OCI-LY3 (cell line): ENCODE measurements around the gene DMWD.

Source experiments
- H2AFZ ChIP-seq: fragments of 200-600, 300-600 bp; shearing (Covaris generic); 2 replicates; pipeline ENCODE4 v1.6.0; 2014; ENCODE audit warnings: antibody characterized with exemption, low read depth, low read length
- H3K27ac ChIP-seq: fragments of 200-600, 300-600 bp; sonication (generic); 2 replicates; pipeline ENCODE4 v1.5.1; 2014; ENCODE audit warnings: mild to moderate bottlenecking, low read length, moderate library complexity, mixed read lengths
- H3K27me3 ChIP-seq: fragments of 200-600, 300-600 bp; sonication (generic); 2 replicates; pipeline ENCODE4 v1.6.1; 2014; ENCODE audit warnings: low read depth, low read length, mixed read lengths
- H3K36me3 ChIP-seq: fragments of 200-600, 300-600 bp; sonication (generic); replicated peaks from 2 replicates; pipeline ENCODE3; 2014; ENCODE audit warnings: low read depth, low read length, mixed read lengths
- H3K4me1 ChIP-seq: fragments of 300-600, 200-600 bp; sonication (generic); 2 replicates; pipeline ENCODE4 v1.6.1; 2014; ENCODE audit warnings: low read length, mixed read lengths
- H3K4me2 ChIP-seq: fragments of 200-600, 300-600 bp; sonication (generic); 2 replicates; pipeline ENCODE4 v1.6.1; 2014; ENCODE audit warnings: low read length, mixed read lengths
- H3K4me3 ChIP-seq: fragments of 300-600, 200-600 bp; sonication (generic); 2 replicates; pipeline ENCODE4 v1.5.1; 2014; ENCODE audit warnings: antibody characterized with exemption, mild to moderate bottlenecking, low read length, moderate library complexity
- H3K79me2 ChIP-seq: fragments of 300-600, 200-600 bp; shearing (Covaris generic); 2 replicates; pipeline ENCODE4 v1.6.1; 2014; ENCODE audit warnings: mild to moderate bottlenecking, low read length, mixed read lengths
- H3K9ac ChIP-seq: fragments of 300-600, 200-600 bp; shearing (Covaris generic); 2 replicates; pipeline ENCODE4 v1.6.0; 2014; ENCODE audit warnings: mild to moderate bottlenecking, low read length, moderate library complexity
- H3K9me3 ChIP-seq: fragments of 200-600, 300-600 bp; shearing (Covaris generic); 2 replicates; pipeline ENCODE4 v1.6.1; 2014; ENCODE audit warnings: low read length, mixed read lengths; ENCODE audit not compliant: insufficient read depth
- H4K20me1 ChIP-seq: fragments of 200-600, 300-600 bp; sonication (generic); 2 replicates; pipeline ENCODE4 v1.6.1; 2016; ENCODE audit warnings: low read length, mixed read lengths; ENCODE audit not compliant: insufficient read depth
- CTCF ChIP-seq: fragments of 200-600, 300-600 bp; sonication (generic); IDR thresholded peaks from 2 replicates; pipeline ENCODE4 v1.5.1; 2014; ENCODE audit warnings: antibody characterized with exemption, low read length, low read depth
- EZH2phosphoT487 ChIP-seq: fragments of 200-600 bp; shearing (Covaris generic); IDR thresholded peaks from 2 replicates; pipeline ENCODE4 v1.6.1; 2018; ENCODE audit warnings: antibody characterized with exemption, mixed run types, low read depth

DMWD gene

DNA sequence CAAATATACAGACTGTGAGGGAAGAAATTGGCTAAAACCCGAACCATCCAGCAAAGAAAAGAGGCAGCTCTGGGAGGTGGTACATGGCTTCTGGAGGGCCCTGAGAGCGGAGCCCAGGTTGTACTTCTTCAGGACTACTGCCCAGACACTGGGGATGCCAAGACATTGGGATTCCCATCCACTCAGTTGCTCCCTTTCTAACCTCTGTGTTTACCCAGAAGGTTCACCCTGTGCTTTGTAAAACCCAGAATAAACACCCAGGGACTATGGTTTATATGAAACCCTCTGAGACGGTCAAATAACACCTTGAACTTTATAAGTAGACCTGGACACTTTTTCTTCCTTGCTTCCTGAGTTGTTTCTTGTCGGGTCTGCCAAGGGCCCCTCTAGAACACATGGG lies 49.7 kb downstream of the DMWD start:
- TF ChIP-seq CTCF = no peak
- TF ChIP-seq EZH2phosphoT487 = no peak
- H2AFZ ChIP-seq = no peak overlapping the region

GRCh38 chr19:45739498-45740439 lies 52.9 kb downstream of the DMWD start:
- H2AFZ ChIP-seq = no peak overlapping the region
- H3K4me2 ChIP-seq = no peak overlapping the region
- no peaks in the 10 kb centered on the region for H3K4me1 ChIP-seq
- peaks cover 6% of the 10 kb centered on the region; the same call in 1 of the 2 replicates for H3K27me3 ChIP-seq
- no peaks in the 10 kb centered on the region for H3K9me3 ChIP-seq
- no peak overlapping the region for H3K9ac ChIP-seq
- H4K20me1 ChIP-seq = no peaks in the 10 kb centered on the region
- H3K4me3 ChIP-seq = no peak overlapping the region
- no peak overlapping the region for H3K27ac ChIP-seq
- H3K79me2 ChIP-seq = no peaks in the 10 kb centered on the region
- no peaks in the 10 kb centered on the region for H3K36me3 ChIP-seq
- TF ChIP-seq EZH2phosphoT487 (no peak), CTCF (no peak)

More for the DNA sequence above, 49.7 kb downstream of the DMWD start:
- Histone ChIP-seq H3K79me2 (no peaks in the 10 kb centered on the region), H3K9ac (no peak overlapping the region), H3K27me3 (peaks cover 12% of the 10 kb centered on the region), H3K9me3 (no peaks in the 10 kb centered on the region), H4K20me1 (no peaks in the 10 kb centered on the region), H3K27ac (no peak overlapping the region), H3K4me2 (no peak overlapping the region), H3K4me3 (no peak overlapping the region), H3K36me3 (no peaks in the 10 kb centered on the region), H3K4me1 (no peaks in the 10 kb centered on the region)

DNA sequence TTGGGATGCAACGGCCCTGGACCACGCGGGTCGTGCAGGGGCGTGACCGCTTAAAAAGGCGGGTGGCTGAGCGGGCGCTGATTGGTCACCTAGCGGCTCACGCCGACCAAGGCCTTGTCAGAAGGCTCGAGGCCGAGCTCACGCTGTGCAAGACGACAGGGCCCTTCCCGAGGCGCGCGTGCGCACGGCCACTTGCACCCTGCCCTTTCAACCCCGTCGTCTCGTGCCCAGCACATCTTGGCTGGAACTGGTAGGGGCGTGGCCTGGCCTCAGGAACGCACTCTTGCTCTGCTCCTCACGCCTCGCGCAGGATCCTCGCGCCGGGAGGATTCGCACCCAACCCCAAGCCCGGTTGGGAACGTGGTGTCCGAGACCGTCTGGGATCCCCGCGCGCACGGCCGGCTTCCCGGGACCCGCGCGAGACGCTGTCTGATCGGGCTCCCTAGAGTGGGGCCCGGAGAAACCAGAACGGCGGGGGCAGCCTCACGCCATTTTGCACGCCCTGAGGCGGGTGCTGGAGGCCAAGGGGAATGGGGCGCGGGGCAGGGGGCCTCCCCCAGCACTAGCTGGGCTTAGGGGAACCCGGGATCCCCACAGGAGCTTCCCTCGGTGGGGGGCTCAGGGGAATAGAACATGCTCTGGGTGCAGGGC lies 59.4 kb downstream of the DMWD start, which contains the start of gene MEIOSIN:
MEIOSIN (plus strand) TSS at position 280 of the 651 bp plus-strand sequence. CDS start 1,938 bp downstream, outside the sequence.
- Histone ChIP-seq H3K36me3 (no peaks in the 10 kb centered on the region), H3K27me3 (no peaks in the 10 kb centered on the region), H3K9me3 (no peaks in the 10 kb centered on the region), H3K4me2 (no peak within 1 kb of the TSS), H3K4me1 (peaks cover 6% of the 10 kb centered on the region), H4K20me1 (no peaks in the 10 kb centered on the region), H3K4me3 (no peak within 1 kb of the TSS), H3K79me2 (peaks cover 24% of the 10 kb centered on the region), H3K27ac (no peak within 1 kb of the TSS), H3K9ac (no peak within 1 kb of the TSS), H2AFZ (no peak within 1 kb of the TSS)
- TF ChIP-seq EZH2phosphoT487 (no peak), CTCF (no peak)
